ENCODE measurements around the gene LY86.

Gene LY86

DNA sequence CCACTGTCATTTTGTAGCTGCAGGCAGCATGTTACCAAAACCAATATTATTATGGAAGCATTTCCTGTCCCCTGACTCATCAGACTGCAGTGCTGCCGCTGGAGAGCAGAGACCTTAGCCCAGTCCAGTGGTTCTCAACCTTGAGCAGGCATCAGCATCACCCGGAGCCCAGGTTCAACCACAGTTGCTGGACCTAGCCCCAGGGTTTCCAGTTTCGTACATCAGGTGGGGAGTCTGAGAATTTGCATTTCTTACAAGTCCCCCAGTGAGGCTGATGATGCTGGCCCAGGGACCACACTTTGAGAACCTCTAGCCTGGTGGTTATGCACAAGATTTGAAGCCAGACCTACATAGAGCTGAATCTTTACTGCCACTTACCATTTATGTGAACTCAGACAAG, 47.3 kb downstream of the LY86 start:
- TF ChIP-seq, protein P1, sequence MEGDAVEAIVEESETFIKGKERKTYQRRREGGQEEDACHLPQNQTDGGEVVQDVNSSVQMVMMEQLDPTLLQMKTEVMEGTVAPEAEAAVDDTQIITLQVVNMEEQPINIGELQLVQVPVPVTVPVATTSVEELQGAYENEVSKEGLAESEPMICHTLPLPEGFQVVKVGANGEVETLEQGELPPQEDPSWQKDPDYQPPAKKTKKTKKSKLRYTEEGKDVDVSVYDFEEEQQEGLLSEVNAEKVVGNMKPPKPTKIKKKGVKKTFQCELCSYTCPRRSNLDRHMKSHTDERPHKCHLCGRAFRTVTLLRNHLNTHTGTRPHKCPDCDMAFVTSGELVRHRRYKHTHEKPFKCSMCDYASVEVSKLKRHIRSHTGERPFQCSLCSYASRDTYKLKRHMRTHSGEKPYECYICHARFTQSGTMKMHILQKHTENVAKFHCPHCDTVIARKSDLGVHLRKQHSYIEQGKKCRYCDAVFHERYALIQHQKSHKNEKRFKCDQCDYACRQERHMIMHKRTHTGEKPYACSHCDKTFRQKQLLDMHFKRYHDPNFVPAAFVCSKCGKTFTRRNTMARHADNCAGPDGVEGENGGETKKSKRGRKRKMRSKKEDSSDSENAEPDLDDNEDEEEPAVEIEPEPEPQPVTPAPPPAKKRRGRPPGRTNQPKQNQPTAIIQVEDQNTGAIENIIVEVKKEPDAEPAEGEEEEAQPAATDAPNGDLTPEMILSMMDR (IDR thresholded peaks at IDR 0.05; ENCODE audit: low read depth, low read length), result no peak
- DNase-seq (ENCODE audit: low read depth in 2 of 2), result no peak
- no peak overlapping the region for H3K4me3 ChIP-seq (replicated peaks in 1 of 2; ENCODE audit: low read depth in 2 of 2, low read length in 2 of 2)

DNA sequence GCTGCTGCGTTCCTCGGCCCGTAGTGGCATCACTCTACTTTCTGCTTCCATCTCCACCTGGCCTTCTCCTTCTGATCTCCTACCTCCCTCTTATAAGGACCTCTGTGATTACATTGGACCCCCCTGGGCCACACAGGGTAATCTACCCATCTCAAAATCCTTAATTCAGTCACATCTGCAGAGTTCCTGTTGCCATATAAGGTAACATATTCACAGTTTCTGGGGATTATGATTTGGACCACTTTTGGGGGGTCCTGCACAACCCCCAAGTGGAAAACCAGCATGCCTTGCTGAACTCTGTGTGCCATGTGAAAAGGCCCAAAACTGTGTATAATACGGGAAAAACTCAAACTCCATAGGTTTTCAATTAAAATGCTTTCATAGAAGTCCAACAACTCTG, 51.1 kb downstream of the LY86 start:
- H3K4me3 ChIP-seq (replicated peaks in 1 of 2; ENCODE audit: low read depth in 2 of 2, low read length in 2 of 2), result no peak overlapping the region
- no peak for DNase-seq (ENCODE audit: low read depth in 2 of 2)
- TF ChIP-seq, protein P1 (IDR thresholded peaks at IDR 0.05; ENCODE audit: low read depth, low read length), result no peak

DNA sequence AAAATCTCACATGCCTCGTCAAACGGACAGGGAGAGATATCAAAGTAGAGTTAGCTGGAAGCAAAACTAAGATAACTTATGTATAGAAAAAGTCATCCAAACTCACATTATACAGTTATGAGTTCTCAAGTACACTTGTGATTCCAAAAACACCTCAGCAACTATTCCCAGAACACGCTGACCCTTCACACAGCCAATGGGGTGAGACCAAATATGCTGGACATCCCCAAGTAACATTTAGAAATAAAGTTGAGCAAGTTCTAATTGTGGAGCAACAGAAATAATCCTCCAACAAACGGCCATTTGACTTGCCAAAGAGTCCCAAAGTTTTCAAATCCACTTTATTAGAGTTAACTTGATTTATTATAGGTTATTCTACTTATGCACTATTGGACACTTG, 52.4 kb downstream of the LY86 start:
- no peak overlapping the region for H3K4me3 ChIP-seq (replicated peaks in 1 of 2; ENCODE audit: low read depth in 2 of 2, low read length in 2 of 2)
- no peak for DNase-seq (ENCODE audit: low read depth in 2 of 2)
- TF ChIP-seq, protein P1 (IDR thresholded peaks at IDR 0.05; ENCODE audit: low read depth, low read length), result no peak

DNA sequence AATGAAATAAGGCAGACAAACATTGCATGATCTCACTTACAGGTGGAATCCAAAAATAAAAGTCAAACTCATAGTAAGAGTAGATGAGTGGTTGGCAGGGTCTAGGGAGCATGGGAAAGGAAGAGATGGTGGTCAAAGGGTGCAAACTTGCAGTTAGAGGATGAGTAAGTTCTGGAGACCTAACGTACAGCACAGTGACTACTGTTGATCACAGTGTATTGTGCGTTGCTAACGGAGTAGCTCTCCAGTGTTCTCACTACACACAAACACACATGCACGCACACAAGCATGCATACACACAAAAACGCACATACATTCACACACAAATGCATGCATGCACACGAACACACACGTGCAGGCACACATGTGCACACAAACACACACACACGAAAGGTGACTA, 54.9 kb downstream of the LY86 start:
- no peak for DNase-seq (ENCODE audit: low read depth in 2 of 2)
- no peak overlapping the region for H3K4me3 ChIP-seq (replicated peaks in 1 of 2; ENCODE audit: low read depth in 2 of 2, low read length in 2 of 2)
- TF ChIP-seq, protein P1 (IDR thresholded peaks at IDR 0.05; ENCODE audit: low read depth, low read length), result no peak

DNA sequence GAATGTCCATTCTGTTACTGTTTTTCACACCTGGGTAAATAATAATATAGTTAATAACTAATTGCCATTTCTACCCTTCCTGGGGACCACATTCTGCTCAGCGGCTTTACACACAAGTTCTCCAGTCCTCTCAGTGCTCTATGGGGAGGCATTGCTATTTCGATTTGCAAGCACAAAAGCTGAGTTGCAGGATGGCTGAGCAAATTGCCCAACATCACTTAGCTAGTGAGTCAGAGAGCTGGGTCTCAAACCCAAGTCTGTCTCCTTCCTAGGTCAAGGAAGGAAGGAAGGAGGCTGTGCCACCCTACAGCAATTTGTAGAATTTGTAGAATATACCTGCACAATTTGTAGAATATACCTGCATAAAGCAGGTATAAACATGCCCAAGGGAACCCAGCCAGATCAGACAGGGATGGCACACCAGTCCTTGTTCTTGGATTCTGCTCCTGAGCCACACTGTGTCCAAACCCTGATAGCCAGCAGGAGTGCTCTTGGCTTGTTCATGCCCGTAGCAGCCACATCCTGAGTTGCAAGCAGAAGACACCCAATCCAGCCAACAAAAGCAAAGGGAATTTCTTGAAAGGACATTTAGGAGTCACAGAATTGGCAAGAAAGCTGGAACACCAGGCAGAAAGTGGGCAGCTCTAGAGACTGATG, 56.9 kb downstream of the LY86 start:
- DNase-seq (ENCODE audit: low read depth in 2 of 2), result no peak

DNA sequence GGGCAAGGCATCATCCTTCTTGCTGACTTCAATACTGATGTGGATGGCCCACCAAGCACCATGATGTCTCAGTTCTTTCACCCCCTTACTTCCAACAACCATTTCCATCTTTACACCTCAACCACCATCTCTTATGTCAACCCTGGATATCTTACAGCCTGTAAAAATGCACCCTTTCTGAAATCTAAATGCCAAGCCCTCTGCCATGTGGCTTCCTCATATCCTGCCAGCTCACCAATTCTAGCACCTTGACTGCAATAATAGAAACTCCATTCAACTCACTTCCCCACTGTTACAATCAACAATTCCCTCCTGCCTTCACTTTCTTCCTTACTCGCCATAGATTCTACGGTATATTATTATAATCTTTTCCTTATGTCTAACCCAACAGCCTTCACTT, 57.9 kb downstream of the LY86 start:
- TF ChIP-seq, protein P1 (IDR thresholded peaks at IDR 0.05; ENCODE audit: low read depth, low read length), result no peak
- no peak overlapping the region for H3K4me3 ChIP-seq (replicated peaks in 1 of 2; ENCODE audit: low read depth in 2 of 2, low read length in 2 of 2)
- no peak for DNase-seq (ENCODE audit: low read depth in 2 of 2)

More for the DNA sequence above, 56.9 kb downstream of the LY86 start:
- TF ChIP-seq, protein P1 (IDR thresholded peaks at IDR 0.05; ENCODE audit: low read depth, low read length), result no peak
- no peak overlapping the region for H3K4me3 ChIP-seq (replicated peaks in 1 of 2; ENCODE audit: low read depth in 2 of 2, low read length in 2 of 2)

DNA sequence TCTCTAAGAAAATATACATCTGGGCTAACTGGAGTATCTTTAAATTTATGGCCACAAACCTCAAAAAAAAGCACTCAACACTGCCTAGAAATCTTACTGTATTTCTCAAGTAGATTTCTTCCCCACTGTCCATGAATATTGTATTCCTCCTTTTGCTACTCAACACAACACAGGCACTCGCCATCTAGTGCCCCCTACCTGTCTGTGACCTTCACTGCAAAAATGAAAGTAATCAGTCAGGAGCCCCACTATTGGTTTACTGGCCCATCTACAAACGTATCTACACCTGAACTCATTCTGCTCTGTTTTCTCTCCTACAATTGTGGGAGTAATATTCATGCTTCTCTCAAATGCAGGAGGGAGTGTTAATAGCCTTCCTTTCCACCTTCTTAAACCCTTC, 58.3 kb downstream of the LY86 start:
- no peak overlapping the region for H3K4me3 ChIP-seq (replicated peaks in 1 of 2; ENCODE audit: low read depth in 2 of 2, low read length in 2 of 2)
- TF ChIP-seq, protein P1 (IDR thresholded peaks at IDR 0.05; ENCODE audit: low read depth, low read length), result no peak

More for the DNA sequence above, 58.3 kb downstream of the LY86 start:
- no peak for DNase-seq (ENCODE audit: low read depth in 2 of 2)

All from cardiac fibroblast (primary cell).